HG02642 (cell line): ENCODE data around the gene PPFIA2.

ENCODE experiments used
- ATAC-seq: cut with Tn5 transposase; IDR thresholded peaks from one replicate; pipeline ENCODE4 v1.9.1; 2021; ENCODE audit warnings: mild to moderate bottlenecking; ENCODE audit not compliant: unreplicated experiment, poor library complexity

PPFIA2 gene

DNA sequence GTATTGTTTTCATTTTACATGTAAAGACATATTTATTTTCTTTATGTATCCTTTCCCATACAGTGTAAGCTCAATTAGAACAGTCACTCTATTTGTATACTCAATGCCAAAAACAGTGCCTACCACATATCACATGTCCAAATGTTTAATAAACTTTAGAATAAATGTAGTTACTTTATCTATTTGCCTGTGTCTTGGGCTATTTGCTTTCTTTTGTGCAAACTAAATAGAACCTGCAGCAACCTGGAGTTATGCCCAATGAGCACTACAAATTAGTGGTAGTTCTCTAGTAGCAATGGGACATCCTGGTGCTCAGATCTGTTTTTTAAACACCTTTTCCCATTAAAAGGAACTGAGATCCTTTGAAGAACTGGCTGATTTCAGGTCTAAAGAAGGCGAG, 186.7 kb downstream of the PPFIA2 start:
- no peak for ATAC-seq

DNA sequence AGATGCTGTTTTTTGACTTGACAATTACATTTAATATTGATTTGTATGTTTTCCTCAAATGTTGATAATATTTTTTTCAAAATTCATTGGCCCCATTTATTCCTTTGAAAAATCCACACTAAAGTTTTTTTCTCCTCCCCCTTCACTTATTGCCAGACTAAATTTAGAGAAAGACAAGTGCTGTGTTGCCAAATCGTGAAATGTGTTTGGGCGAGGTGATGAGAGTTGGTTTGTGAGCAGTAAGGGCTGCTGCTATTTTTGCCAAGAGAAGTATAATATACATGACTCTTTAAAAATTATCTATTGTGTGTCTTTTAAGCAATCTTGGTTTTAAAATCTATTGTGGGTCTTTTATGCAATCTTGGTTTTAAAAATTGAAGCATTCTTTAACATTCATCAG, 188.9 kb downstream of the PPFIA2 start:
- no peak for ATAC-seq

DNA sequence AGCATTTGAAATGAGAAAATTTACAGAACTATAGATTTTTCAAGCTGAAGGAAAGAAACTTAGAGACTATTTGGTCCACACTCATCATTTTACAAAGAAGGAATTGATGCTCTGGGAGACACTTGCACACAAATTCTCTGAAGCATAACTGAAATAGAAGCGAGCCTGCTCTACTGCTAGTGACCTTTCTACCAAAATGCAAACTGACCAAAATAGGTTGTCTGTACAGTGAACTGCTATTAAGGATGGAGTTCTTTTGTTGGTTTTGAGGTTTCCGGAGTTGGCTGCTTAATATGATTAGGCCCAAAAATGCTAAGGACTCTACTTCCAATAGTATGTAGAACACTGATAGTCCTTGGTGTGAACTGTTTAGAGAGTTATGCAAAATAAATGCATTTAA, 194.9 kb downstream of the PPFIA2 start:
- no peak for ATAC-seq

DNA sequence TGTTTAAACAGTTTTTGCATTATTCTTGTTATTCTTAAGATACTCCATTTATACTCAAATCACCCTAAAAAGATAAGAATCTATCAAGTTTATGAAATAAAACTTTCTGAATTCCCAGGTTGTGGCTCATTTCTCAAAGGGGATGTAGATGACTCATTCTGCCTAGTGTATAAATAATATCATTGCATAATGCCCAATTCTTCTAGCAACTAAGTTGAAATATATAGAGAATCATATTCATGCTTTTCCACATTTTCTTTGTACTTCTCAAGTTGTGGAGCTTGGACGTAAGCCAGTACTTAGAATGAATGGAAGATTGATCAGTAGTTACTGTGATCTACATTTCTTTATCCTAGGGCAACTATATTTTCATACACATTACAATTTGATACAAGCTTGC, 201.1 kb downstream of the PPFIA2 start:
- no peak for ATAC-seq

DNA sequence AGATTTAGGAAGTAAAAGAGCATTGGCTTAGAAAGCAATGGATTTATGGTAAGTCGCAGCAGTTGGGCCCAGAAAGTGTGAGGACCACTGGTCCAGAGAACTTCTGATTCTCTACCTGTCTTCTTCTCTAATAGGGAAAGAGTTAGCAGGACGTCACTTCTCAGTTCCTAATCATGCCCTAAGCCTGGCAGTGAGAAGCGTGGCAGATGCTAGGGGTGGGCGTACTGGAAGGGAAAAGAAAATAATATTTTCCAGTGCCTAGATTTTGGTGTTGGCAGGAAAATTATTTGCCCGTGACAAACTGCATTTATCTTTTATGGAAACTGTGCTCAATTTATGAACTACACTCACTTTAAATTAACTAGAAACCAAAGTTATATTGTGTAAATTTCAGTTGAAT, 212.3 kb downstream of the PPFIA2 start:
- ATAC-seq: no peak

DNA sequence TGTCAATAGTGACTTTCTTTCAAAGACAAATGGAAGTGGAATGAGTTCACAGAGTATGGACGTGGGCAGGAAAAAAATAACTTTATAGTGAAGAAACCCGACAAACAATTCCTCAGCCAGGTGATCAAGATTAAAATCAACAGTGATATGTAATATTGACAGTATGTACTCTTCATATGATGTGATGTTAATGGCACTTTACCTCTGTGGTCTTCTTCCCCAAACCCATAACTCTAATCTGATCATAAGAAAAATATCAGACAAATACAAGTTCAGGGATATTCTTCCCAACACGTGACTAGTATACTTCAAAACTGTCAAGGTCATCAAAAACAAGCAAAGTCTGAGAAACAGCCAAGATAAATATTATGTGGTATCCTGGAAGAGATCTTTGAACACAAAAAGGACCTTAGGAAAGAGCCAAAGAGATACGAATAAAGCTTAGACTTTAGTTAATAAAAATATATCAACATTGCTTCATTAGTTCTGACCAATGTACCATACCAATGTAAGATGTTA, 215.5 kb downstream of the PPFIA2 start:
- ATAC-seq: no peak

DNA sequence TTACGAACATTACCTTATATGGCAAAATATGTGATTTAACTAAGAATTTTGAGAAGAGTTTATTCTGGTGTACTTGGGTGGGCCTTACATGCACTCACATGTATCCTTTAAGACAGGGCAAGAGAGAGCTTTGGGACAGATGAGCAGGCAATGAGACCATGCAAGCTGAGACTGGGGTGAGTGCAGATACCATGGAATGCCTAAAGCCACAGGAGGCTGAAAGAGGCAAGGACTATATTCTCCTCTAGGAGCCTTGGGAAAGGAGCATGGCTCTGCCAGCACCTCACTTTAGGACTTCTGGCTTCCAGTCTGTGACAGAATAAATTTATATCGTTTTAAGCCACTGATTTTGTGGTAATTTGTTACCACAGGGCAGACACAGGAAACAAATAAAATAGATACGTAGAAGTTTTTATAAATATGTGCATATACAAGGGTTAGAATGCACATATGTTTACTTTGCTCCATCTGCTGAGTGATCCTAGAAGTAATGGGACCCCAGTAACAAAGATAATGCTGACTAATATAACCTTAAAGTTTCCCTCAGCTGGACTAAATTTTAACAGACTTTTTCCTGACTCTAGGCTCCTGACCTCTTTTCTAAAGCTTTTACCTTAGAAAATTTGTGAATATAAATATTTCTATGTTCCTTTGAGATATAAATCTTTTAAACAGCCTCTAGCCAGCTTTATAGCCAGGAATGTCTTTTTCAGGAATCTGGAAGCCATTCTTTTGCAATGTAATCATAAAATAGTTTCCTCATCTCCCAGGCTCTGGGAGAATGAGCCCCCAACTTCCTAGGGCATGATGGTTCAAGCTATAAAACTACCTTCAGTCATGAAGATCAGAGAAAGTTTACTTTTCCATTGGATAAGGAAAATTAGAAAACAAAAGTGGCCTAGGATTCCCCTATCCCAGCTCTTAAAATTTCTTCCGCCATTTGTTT, 216.8 kb downstream of the PPFIA2 start:
- no peak for ATAC-seq

DNA sequence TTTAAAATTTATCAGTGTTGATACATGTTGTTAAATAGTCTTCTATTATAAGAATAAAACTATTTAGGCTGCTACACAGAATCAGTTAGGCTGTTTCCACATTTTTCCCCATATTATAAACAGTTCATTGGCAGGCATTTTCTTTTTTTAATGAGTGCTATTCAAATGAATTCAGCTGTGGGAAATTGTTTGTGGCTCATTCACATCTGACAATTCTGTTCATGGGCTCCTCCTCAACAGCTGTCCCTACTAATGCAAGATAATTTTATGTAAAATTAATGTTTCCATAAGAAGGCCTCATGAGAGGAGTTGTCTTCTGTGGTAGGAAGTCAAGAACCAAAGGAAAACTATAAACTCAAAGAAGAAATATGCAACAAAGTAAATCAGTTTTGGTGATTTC, 218.0 kb downstream of the PPFIA2 start:
- ATAC-seq: no peak

DNA sequence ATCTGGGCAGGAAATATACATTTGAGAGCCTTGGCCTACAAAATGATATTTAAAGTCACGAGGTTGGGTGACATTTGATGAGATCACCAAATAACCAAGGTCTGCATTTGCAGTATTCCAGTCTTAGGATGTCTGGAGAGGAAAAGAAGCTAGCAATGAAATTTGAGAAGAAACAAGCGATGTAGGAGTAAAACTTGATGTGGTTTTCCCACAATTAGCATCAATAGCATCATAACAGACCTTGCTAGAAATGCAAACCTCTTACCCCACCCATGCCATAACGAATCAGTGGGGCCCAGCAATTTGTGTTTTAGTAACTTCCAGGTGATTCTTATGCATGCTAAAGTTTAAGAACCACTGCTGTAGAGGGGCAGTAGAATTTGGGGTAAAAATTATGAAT, 219.9 kb downstream of the PPFIA2 start:
- no peak for ATAC-seq

DNA sequence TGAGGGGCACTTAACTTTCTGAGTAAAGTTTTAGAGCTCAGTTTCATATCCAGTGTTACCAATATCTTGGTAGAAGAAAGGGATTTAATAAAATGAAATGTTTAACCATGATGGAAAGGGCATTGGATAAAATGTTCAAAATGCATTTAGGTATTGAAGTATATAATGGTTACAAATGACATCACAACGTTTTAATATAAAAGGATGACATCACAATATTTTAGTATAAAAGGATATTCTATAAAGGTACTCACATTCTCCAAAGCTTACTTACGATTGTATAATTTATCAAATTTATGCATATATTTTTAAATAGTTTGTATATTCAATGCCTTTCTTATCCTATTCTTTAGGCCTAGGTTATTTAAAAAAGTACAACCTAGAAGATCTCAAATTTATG, 226.1 kb downstream of the PPFIA2 start:
- ATAC-seq: no peak

DNA sequence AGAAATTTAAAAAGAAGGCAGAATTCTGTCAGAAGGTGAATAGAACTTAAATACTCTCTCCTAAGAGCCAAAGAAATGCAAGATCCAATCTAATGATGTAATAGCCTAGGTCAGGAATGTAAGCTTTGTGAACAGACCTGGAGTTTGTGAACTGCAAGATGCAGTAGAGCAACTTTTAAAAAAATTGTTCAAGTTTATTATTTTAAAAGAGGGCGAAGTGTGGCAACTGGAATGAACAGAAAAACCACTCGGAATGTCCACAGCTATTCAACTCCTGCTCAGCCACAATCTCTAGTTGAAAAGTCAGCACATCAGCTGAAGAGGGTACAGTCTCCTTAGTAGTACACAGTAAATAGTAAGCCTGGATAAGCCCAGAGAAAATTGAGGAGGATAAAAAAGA, 228.8 kb downstream of the PPFIA2 start:
- no peak for ATAC-seq

DNA sequence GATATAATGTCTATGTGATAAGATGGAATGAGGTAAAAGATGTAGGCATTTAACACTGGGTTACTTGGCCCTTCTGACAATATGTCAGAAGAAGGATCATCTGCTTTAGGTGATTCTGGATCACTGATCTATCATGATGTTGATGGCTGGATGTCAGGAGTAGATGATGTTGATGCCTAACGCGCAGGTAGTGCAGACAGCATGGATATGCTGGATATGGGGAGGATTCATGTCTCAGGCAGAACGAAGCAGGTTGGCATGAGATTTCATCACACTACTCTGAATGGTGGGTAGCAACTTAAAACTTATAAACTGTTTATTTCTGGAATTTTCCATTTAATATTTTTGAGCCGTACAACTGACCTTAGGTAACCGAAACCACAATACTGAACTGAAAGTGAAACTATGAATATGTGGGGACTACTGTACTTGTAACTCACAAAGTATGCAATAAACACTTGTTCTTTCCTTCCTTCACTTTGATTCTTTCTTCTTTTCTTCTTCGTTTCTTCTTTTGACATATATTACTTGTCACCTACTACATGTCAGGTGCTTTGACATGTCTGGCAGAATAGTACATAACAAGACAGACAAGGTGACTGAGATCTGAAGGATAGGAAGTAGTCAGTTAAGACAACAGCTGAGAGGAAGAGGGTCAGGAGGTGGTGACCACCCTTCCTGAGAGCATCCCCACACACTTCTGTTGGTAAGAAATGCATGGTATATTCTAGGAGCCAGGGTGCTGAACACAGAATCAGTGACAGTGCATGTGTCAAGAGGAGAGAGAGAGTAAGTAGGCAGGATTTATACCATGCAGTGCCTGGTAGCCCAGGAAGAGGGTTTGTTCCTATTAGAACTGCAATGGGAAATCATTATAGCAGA, 238.8 kb downstream of the PPFIA2 start:
- ATAC-seq: no peak

DNA sequence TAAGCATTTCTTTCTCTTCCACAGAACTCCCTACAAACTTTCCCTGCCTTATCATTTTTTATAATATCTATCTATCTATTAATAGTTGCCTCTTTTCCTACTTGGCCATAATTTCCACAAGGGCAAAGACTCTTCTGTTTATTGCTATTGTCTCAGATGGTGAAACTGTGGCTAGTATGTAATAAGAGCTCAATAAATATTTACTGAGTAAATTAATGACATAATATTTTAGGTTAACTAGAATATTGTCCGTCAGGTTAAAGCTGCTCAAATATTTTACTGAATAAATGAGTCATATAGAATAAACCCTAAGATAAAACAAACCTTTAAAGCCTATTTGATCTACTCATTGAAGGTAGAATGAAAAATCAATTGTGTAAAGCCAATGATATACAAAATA, 240.5 kb downstream of the PPFIA2 start:
- ATAC-seq: no peak

DNA sequence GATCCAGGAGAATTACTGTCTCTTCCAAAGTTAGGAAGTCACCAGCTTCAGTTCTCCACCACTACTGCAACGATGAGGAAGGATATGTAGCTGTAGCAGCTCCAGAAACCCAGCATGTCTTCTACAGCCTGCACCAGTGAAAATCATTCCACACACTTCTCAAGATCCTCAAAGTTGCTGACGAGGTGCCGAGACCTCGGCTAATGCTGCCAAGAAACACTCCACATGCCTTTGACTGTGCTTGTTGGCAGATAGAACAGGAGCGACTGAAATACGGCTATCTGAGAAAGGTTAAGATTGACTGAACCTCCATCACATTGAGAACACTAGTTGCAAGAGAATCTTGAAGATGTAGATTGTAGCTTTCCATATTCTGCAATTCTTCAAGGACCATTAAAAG, 241.9 kb downstream of the PPFIA2 start:
- ATAC-seq: no peak

DNA sequence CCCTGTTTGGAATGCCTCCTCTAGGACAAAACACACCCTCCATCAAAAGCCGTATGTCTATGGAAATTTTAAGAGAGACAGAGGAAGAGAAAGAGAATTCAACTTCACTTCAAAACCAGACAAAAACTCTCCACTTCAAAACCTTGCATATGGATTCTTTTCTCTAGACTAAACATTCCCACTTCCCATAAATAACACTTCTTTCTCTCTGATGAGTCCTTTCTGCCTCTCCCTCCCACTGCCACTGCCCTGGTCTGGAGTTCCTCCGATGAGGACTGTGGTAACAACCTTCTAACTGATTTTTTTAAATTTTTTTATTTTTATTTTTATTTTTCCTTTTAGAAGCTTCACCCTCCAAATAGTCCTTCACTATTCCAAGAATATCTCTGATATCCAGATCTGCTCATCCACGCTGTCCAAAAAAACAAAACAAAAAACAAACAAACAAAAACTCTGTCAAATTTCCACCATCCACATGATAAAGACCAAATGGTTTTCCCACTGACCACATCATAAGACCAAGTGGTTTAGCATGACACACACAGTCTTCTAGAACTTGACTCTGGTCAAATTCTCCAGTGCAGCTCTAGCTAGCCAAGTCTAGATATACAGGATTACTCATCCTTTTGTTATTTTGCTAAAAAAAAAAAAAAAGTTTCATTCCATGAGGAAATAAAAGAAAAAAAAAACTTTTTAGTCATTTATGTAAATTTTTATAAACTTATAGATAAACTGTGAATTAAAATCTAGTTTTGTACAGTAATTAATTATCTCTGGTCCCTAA, 256.0 kb downstream of the PPFIA2 start:
- no peak for ATAC-seq

DNA sequence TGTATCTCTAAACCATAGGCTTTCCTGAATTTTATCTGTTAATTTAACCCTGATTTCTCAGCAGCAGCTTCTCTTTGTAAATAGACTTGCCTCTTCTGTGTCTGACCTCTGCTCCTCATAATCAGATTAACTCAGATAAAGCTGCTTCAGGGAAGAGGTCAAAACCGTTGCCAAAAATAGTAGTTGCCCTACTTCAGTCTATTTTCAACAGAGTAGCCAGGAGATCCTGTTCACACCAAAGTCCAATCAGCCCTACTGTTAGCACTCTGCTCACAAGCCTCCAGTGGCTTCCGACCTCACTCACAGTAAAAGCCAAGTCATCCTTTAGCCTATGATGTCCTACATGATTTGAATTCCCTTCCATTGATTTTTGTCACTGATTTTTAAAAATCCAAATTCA, 258.4 kb downstream of the PPFIA2 start:
- ATAC-seq: no peak

DNA sequence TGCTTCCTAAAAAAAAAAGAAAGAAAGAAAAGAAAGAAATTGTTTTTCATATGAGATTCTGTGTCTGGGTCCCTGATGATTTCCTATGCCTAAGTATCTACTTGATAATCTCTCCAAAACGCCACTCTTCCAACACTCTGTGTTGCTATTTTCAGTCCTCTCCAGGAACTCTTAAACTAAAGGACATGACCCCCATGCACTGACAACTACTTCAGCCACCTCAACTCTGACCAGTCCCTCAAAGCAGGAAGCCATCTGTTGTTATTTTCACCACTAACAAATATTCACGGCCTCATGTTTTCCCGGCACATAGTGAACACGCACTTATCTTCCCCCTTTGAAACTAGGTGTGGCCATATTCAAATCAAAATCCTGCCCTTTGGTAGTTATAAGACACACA, 259.3 kb downstream of the PPFIA2 start:
- ATAC-seq: no peak

DNA sequence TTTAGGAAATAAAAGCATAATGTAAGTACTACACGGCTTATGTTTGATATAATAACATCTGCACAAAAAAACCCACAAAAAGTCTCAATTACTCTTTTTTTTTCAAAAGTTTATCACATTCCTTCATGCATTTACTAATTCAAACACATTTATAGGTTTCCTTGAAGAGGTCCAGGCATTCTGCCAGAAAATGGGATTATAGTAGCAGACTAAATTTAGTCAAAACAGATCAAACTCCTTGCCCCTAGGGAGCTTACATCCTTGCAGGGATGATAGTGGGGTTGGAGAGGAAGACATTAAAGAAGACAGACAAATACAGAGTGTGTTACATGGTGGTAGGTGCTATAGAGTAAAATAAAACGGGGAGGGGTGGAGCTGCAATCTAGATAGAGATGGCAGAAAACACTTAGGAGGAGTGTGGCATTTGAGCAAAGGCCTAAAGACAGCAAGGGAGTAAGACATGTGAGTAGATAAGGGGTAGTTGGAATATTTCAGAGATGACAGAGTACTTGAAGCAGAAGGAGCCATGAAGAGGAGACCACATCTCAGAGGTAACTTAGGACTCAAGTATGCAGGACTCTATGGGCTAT, 266.9 kb downstream of the PPFIA2 start:
- no peak for ATAC-seq

DNA sequence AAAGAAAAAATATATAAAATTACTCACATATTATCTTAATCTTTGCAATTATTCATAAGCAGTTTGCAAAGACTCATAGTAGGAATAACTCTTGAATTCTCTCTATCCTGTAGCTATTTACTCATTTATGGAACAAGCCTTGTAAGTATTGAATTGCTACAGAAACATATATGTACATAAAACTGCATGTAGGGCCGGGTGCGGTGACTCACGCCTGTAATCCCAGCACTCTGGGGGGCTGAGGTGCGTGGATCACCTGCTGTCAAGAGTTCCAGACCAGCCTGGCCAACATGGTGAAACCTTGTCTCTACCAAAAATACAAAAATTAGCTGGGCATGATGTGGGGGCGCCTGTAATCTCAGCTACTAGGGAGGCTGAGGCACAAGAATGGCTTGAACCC, 286.2 kb downstream of the PPFIA2 start:
- ATAC-seq: no peak

DNA sequence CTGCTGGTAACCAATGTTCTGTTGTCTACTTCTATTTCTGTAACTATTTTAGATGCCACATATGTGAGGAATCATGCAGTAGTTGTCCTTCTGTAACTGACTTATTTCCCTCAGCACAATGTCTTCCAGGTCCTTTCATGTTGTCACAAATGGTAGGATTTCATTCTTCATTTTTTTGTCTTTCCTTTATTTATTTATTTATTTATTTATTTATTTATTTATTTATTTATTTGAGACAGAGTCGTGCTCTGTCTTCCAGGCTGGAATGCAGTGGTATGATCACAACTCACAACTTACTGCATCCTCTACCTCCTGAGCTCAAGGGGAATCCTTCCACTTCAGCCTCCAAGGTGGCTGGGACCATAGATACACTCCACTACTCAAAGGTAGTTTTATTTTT, 288.2 kb downstream of the PPFIA2 start:
- ATAC-seq: no peak
